ENCODE results near the gene DCAF16.
"Not testable (repeated sequence)": the region's sequence is repeated elsewhere in the genome, so short reads cannot be mapped to it uniquely, and the experiment has no call there.

The DCAF16 gene

GRCh38 chr4:17810260-17811077 is at the start of gene DCAF16, which contains the start of gene NCAPG:
Gene DCAF16, minus strand, starts transcription at chr4:17810757. Its CDS starts 6,616 bp downstream, at chr4:17804141.
Gene NCAPG, plus strand, starts transcription at chr4:17810979. Its CDS starts 99 bp downstream, at chr4:17811078.
- DNase-seq (ENCODE audit: extremely low read depth, low read depth) = peak; percentile 99
- TF ChIP-seq CTCF (IDR thresholded peaks at IDR 0.05; ENCODE audit: low read depth, low read length) = no peak

- DNase-seq (ENCODE audit: extremely low read depth, low read depth) = no peak
- TF ChIP-seq CTCF (IDR thresholded peaks at IDR 0.05; ENCODE audit: low read depth, low read length) = no peak
Measured at GRCh38 chr4:17859793-17860406, 49.3 kb upstream of the DCAF16 start.

- no peak for DNase-seq (ENCODE audit: extremely low read depth, low read depth)
- no peak for TF ChIP-seq CTCF (IDR thresholded peaks at IDR 0.05; ENCODE audit: low read depth, low read length)
Measured at GRCh38 chr4:17854036-17854435, 43.5 kb upstream of the DCAF16 start.

- no peak for DNase-seq (ENCODE audit: extremely low read depth, low read depth)
Measured at GRCh38 chr4:17851959-17852358, 41.4 kb upstream of the DCAF16 start.

GRCh38 chr4:17850295-17850694 is 39.7 kb upstream of the DCAF16 start:
- DNase-seq (ENCODE audit: extremely low read depth, low read depth) = not testable (repeated sequence)

More at GRCh38 chr4:17851959-17852358, 41.4 kb upstream of the DCAF16 start:
- no peak for TF ChIP-seq CTCF (IDR thresholded peaks at IDR 0.05; ENCODE audit: low read depth, low read length)

GRCh38 chr4:17846266-17846665 is 35.7 kb upstream of the DCAF16 start:
- DNase-seq (ENCODE audit: extremely low read depth, low read depth) = no peak
- no peak for TF ChIP-seq CTCF (IDR thresholded peaks at IDR 0.05; ENCODE audit: low read depth, low read length)

- no peak for DNase-seq (ENCODE audit: extremely low read depth, low read depth)
- TF ChIP-seq CTCF (IDR thresholded peaks at IDR 0.05; ENCODE audit: low read depth, low read length) = no peak
Measured at GRCh38 chr4:17823871-17824669, 13.5 kb upstream of the DCAF16 start.
